GM12875 (cell line): ENCODE measurements around the gene EHBP1.

Experiments
- H3K4me3 ChIP-seq: one replicate; pipeline ENCODE4 v1.5.1; 2011; ENCODE audit warnings: low read depth, low read length, control low read depth
- TF ChIP-seq, protein P1 (sequence below): IDR thresholded peaks from 2 replicates; pipeline ENCODE4 v1.5.1; 2011; ENCODE audit warnings: low read depth, mild to moderate bottlenecking, control low read depth, inconsistent platforms, low read length, moderate library complexity, borderline replicate concordance; ENCODE audit not compliant: insufficient read depth

Gene EHBP1

DNA sequence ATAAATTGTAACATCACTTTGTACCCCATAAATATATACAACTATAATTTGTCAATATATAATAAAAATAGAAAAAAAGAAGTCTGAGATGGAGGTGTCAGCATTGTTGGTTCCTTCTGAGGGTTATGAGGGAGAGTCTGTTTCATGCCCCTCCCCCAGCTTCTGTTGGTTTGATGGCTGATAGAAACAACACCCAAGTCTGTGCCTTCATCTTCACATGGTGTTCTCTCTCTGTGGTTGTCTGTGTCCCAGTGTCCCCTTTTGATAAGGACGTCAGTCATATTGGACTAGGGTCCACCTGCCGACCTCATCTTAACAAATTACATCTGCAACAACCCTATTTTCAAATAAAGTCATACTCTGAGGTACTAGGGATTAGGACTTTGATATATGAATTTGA, 20.3 kb upstream of the EHBP1 start:
- TF ChIP-seq, protein P1, sequence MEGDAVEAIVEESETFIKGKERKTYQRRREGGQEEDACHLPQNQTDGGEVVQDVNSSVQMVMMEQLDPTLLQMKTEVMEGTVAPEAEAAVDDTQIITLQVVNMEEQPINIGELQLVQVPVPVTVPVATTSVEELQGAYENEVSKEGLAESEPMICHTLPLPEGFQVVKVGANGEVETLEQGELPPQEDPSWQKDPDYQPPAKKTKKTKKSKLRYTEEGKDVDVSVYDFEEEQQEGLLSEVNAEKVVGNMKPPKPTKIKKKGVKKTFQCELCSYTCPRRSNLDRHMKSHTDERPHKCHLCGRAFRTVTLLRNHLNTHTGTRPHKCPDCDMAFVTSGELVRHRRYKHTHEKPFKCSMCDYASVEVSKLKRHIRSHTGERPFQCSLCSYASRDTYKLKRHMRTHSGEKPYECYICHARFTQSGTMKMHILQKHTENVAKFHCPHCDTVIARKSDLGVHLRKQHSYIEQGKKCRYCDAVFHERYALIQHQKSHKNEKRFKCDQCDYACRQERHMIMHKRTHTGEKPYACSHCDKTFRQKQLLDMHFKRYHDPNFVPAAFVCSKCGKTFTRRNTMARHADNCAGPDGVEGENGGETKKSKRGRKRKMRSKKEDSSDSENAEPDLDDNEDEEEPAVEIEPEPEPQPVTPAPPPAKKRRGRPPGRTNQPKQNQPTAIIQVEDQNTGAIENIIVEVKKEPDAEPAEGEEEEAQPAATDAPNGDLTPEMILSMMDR, result no peak
- H3K4me3 ChIP-seq, result no peak overlapping the region

DNA sequence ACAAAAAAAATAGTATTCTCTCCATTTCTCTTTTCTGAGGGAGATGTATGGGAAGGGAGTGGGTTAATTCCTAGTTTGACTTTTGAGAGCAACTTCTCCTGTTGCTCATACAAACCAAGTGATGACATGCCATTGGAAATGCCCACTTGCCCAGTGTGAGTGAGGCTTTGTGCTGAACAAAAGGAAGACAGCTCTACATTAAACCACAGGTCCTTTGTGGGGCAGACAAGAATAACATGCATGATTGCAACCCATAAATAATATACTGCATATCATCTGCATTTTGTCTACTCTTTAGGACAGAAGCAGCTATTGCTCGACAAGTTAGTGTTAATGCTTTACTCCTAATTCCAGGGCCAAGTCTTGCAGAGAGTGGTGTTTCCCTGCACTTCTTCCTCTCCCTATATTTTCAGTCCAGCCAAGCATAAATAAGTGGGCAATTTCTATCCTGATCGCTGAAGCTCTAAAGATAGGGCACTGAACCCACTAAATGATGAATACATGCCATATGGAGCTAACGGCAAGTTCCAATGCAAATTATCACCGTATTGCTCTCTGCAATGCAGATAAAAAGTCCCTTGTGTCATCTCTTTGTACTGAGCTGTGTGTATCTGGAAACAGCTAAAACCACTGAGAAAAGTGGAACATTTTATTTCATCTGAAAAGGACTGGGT, 19.4 kb upstream of the EHBP1 start:
- H3K4me3 ChIP-seq, result no peak overlapping the region
- TF ChIP-seq, protein P1, result no peak

DNA sequence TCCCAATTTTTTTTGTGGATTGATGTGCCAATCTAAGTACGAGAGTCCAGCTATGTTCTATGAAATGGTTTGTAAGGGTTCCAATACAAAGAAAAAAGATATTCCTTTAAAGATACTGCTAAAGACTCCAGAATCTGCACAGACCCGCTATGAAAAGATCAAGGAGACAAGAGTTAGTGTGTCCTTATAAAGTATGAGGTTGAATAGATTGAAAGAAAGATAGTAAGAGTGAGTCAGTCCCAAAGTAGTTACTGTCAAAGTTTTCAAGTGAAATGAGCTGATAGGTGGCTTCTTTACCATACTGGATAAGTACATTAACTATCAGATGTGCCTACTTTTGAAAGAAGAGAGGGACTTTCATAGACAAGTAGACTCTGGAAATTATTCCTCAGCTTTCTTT, 17.9 kb upstream of the EHBP1 start:
- no peak overlapping the region for H3K4me3 ChIP-seq
- TF ChIP-seq, protein P1, result no peak

DNA sequence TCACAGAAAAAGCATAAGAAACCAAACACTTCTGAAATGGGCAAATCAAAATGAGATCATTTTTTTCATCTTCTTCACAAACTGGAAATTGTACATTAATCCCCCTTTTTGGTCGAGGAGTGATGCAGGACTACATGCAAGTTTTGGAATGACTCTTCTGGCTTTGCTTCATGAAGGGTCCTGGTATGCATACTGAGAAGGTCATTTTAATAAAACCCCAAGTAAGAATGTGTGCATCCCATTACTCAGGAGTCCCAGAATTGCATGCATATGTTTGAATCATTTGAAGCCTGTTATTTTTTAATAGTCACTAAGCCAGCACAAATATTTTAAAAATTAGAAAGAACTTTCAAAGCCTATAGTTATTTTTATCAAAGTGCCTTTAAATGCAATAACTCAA, 16.7 kb upstream of the EHBP1 start:
- TF ChIP-seq, protein P1, result no peak
- no peak overlapping the region for H3K4me3 ChIP-seq

DNA sequence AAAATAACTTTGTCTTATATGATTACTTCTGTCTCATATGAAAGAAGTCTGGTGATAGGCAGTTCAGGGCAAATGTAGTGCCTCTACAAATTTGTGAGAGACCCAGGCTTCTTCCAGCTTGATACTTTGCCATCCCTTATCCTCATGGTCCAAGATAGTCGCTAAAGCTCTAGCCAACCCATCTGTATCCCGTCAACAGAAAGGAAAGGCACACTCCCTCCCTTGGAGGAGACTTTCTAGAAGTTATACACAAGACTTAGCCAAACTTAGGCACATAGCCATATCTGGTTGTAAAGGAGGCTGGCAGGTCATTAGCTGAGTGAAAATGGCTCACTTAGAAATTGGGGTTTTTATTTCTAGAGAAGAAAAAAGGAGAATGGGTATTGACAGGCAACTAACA, 14.3 kb upstream of the EHBP1 start:
- TF ChIP-seq, protein P1, result no peak

DNA sequence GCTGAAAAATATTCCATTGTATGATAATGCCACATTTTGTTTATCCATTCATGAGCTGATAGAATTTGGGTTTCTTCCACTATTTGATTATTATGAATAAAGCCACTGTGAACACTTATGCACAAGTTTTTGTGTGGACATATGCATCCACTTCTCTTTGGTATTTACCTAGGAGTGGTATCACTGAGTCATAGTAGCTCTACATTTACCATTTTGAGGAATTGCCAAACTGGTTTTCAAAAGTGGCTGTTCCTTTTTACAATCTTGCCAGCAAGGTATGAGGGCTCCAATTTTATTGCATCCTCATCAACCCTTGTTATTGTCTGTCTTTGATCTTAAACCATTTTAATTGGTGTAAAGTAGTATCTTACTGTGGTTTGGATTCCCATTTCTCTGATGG, 13.3 kb upstream of the EHBP1 start:
- no peak overlapping the region for H3K4me3 ChIP-seq
- TF ChIP-seq, protein P1, result no peak

More for the DNA sequence above, 14.3 kb upstream of the EHBP1 start:
- no peak overlapping the region for H3K4me3 ChIP-seq

DNA sequence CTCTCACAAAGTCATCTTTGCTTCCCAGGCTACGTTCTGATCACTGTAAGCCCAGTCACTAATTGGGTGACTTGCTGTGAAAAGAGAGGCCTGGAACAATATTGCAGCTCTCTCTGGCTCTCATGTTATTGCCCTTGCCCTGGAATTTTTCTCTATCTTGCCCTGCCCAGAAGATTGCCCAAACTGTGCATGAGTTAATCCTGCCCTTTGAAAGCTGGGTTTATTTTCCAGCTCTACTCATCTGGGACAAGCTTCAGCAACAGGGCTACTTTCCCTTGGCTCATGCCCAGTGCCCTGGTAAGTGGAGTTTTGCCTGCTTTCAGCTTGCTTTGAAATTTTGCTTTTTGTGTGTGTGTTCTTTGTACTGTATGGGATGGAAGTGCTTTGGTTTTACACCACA, 6.9 kb upstream of the EHBP1 start:
- H3K4me3 ChIP-seq, result no peak overlapping the region
- TF ChIP-seq, protein P1, result no peak
